Endothelial cell of umbilical vein (primary cell): ENCODE measurements around the gene FKBP7. TPM values are rescaled to one million over a fixed set of nuclear protein-coding genes. Genes with fewer than 3 reads are reported as not detected.

ENCODE experiments used
- BruUV-seq: library from RNA; stranded (reverse); fragments of 400-500 nt; replicated peaks from 2 replicates; lab custom pipeline; 2021; lab: Mats Ljungman, UMichigan
- CTCF ChIA-PET: fragments of 300-600, 350-600 bp; sonication (Branson Sonifier 250); formaldehyde crosslinking; loops from one replicate; lab custom pipeline; 2021; ENCODE audit warnings: antibody characterized with exemption, inconsistent platforms; lab: Charles Lee
- POLR2A ChIA-PET: fragments of 300-600, 350-600 bp; sonication (Branson Sonifier 250); formaldehyde crosslinking; loops from one replicate; lab custom pipeline; 2021; ENCODE audit warnings: antibody characterized with exemption, inconsistent platforms; lab: Charles Lee
- DNase-seq: peaks from one replicate; pipeline ENCODE4 v3.0.0-alpha.2; 2011; ENCODE audit warnings: low read depth, low spot score
- FAIRE-seq: peaks from 2 replicates; lab custom pipeline; 2011; peaks lifted over from hg19 to GRCh38; lab: Jason Lieb, UNC
- H2AFZ ChIP-seq: 2 replicates; pipeline ENCODE4 v1.6.0; 2012; ENCODE audit warnings: low read depth, low read length, control low read depth, inconsistent platforms
- H3K27ac ChIP-seq: 2 replicates; pipeline ENCODE4 v1.5.1; 2011; ENCODE audit warnings: low read depth, mild to moderate bottlenecking, control low read depth, low read length, moderate library complexity; ENCODE audit not compliant: insufficient read depth
- H3K27me3 ChIP-seq, 2 experiments: 2 replicates each; pipeline versions ENCODE4 v1.6.0 to v1.6.1; 2011; ENCODE audit warnings: low read length in 2 of 2, mixed read lengths in 1 of 2; ENCODE audit not compliant: control insufficient read depth in 2 of 2, insufficient read depth in 2 of 2
- H3K36me3 ChIP-seq, 2 experiments: 2 replicates in 1 of 2; 3 replicates in 1 of 2; pipeline ENCODE4 v1.5.1; 2011; ENCODE audit warnings: low read length in 2 of 2, mild to moderate bottlenecking in 1 of 2, moderate library complexity in 1 of 2; ENCODE audit not compliant: control insufficient read depth in 2 of 2, insufficient read depth in 2 of 2; ENCODE audit errors: extremely low read depth in 1 of 2
- H3K4me1 ChIP-seq: 3 replicates; pipeline ENCODE4 v1.5.1; 2011; ENCODE audit warnings: mild to moderate bottlenecking, low read length; ENCODE audit not compliant: control insufficient read depth, insufficient read depth; ENCODE audit errors: extremely low read depth
- H3K4me2 ChIP-seq: 2 replicates; pipeline ENCODE4 v1.6.1; 2011; ENCODE audit warnings: low read length, control low read depth, mixed read lengths; ENCODE audit not compliant: insufficient read depth
- H3K4me3 ChIP-seq, 3 experiments: fragments of 200-600 bp in 1 of 3; sonication (generic), shearing (Covaris generic) in 1 of 3; replicated peaks in 1 of 3; 2 replicates each; pipeline ENCODE4 v1.5.1; 2011 to 2016; ENCODE audit warnings: control low read depth in 3 of 3, low read length in 3 of 3, mild to moderate bottlenecking in 2 of 3, inconsistent platforms in 1 of 3, low read depth in 1 of 3, moderate library complexity in 1 of 3; ENCODE audit not compliant: insufficient read depth in 1 of 3
- H3K79me2 ChIP-seq: 2 replicates; pipeline ENCODE4 v1.6.0; 2012; ENCODE audit warnings: low read length, inconsistent platforms; ENCODE audit not compliant: control insufficient read depth, insufficient read depth
- H3K9ac ChIP-seq: replicated peaks from 2 replicates; pipeline ENCODE3; 2011; ENCODE audit warnings: low read length, control low read depth; ENCODE audit not compliant: insufficient read depth; ENCODE audit errors: extremely low read depth
- H3K9me1 ChIP-seq: replicated peaks from 3 replicates; pipeline ENCODE4 v1.6.0; 2011; ENCODE audit warnings: mild to moderate bottlenecking, low read length; ENCODE audit not compliant: control insufficient read depth, insufficient read depth; ENCODE audit errors: extremely low read depth
- H3K9me3 ChIP-seq: replicated peaks from 2 replicates; pipeline ENCODE4 v1.5.1; 2012; ENCODE audit warnings: low read length, inconsistent platforms; ENCODE audit not compliant: control insufficient read depth, insufficient read depth
- H4K20me1 ChIP-seq: replicated peaks from 2 replicates; pipeline ENCODE3; 2011; ENCODE audit warnings: mild to moderate bottlenecking, low read length; ENCODE audit not compliant: control insufficient read depth, insufficient read depth; ENCODE audit errors: extremely low read depth
- CTCF ChIP-seq, 2 donors: IDR thresholded peaks; 1 replicate in 1 of 2; 2 replicates in 1 of 2; pipeline ENCODE4 v1.5.1; 2011; ENCODE audit warnings: low read length in 2 of 2, mild to moderate bottlenecking in 2 of 2, moderate library complexity in 2 of 2, control low read depth in 1 of 2, inconsistent platforms in 1 of 2, low read depth in 1 of 2; ENCODE audit not compliant: insufficient read depth in 1 of 2; ENCODE audit errors: extremely low read depth in 1 of 2
- EZH2 ChIP-seq: IDR thresholded peaks from 2 replicates; pipeline ENCODE4 v1.6.1; 2012; ENCODE audit warnings: borderline replicate concordance, low read depth, mild to moderate bottlenecking, moderate library complexity, low read length, inconsistent platforms; ENCODE audit not compliant: severe bottlenecking
- FOS ChIP-seq: IDR thresholded peaks from 2 replicates; pipeline ENCODE4 v1.6.1; 2011; ENCODE audit warnings: mild to moderate bottlenecking, low read length, moderate library complexity, borderline replicate concordance; ENCODE audit not compliant: insufficient read depth
- GATA2 ChIP-seq: IDR thresholded peaks from 2 replicates; pipeline ENCODE4 v1.7.0; 2011; ENCODE audit warnings: low read depth, mild to moderate bottlenecking, moderate library complexity, mixed read lengths, low read length; ENCODE audit not compliant: insufficient read length, insufficient read depth
- JUN ChIP-seq: IDR thresholded peaks from 2 replicates; pipeline ENCODE4 v1.6.1; 2011; ENCODE audit warnings: borderline replicate concordance, low read depth; ENCODE audit not compliant: insufficient read length, insufficient read depth
- MAX ChIP-seq: IDR thresholded peaks from 2 replicates; pipeline ENCODE4 v1.6.1; 2011; ENCODE audit not compliant: insufficient read depth, insufficient read length
- MYC ChIP-seq: IDR thresholded peaks from one replicate; pipeline ENCODE4 v1.6.1; 2011; ENCODE audit warnings: mild to moderate bottlenecking, low read depth, low read length
- POLR2A ChIP-seq: IDR thresholded peaks from 2 replicates; pipeline ENCODE4 v1.6.1; 2012; ENCODE audit warnings: low read depth, mild to moderate bottlenecking, control low read depth, low read length
- POLR2AphosphoS5 ChIP-seq: IDR thresholded peaks from 2 replicates; pipeline ENCODE4 v1.6.1; 2012; ENCODE audit warnings: low read depth, mild to moderate bottlenecking, control low read depth, low read length, moderate library complexity; ENCODE audit not compliant: insufficient read depth
- dilution Hi-C: fragments of 300-500 bp; cut with MboI; formaldehyde crosslinking; loops from one replicate; pipeline ENCODE4 v1.15.0; 2019; ENCODE audit warnings: low sequenced_read_pairs; ENCODE audit not compliant: extremely low pct_ligation_motif_present
- intact Hi-C: fragments of 100-400 bp; cut with micrococcal nuclease; formaldehyde crosslinking; loops from one replicate; pipeline ENCODE4 v1.10.0; 2022
- polyA plus RNA-seq, 4 experiments: library from polyadenylated mRNA; depleted of rRNA in 3 of 4; stranded (reverse) in 3 of 4; unstranded in 1 of 4; fragments of >200 nt; gene quantifications; 2 replicates each; pipeline versions ENCODE4 v1.2.1 to v1.2.3, GENCODE V29; 2011 to 2012; ENCODE audit warnings: missing spikeins in 1 of 4
- total RNA-seq: library from RNA; stranded (reverse); gene quantifications from 2 replicates; pipeline ENCODE4 v1.2.3, GENCODE V29; 2021

FKBP7 gene
- total and polyA plus RNA-seq, 2 donors (not counting 3 experiments of a cell fraction or from before 2014, with no cell fraction given) = 11.2 to 20.5 TPM

GRCh38 chr2:178502751-178503150 lies 24.4 kb upstream of the FKBP7 start:
- DNase-seq (no peak), FAIRE-seq (no peak)
- Histone ChIP-seq H3K4me2 (no peak overlapping the region), H3K27me3 (no peaks in the 10 kb centered on the region), H2AFZ (no peak overlapping the region), H3K4me3 (no peak overlapping the region), H3K4me1 (no peaks in the 10 kb centered on the region), H3K36me3 (peaks cover 7 to 16% of the 10 kb centered on the region in 2 experiments), H3K79me2 (no peaks in the 10 kb centered on the region), H3K9me3 (no peaks in the 10 kb centered on the region), H4K20me1 (no peaks in the 10 kb centered on the region), H3K27ac (no peak overlapping the region), H3K9ac (no peak overlapping the region), H3K9me1 (no peaks in the 10 kb centered on the region)
- intact Hi-C loops = no loop called here
- ChIA-PET POLR2A (no interaction called here), CTCF (no interaction called here)
- no TSS peak for BruUV-seq
- dilution Hi-C loops = no loop called here
- TF ChIP-seq FOS (no peak), POLR2A (no peak), MYC (no peak), MAX (no peak), GATA2 (no peak), EZH2 (no peak), CTCF (IDR thresholded peaks at IDR 0.05; ENCODE audit: extremely low read depth in 1 of 2, insufficient read depth in 1 of 2, low read depth in 1 of 2, low read length in 2 of 2) (no peak), POLR2AphosphoS5 (no peak), JUN (no peak)
